GM23338 (cell line): ENCODE data around the gene SIK2.

ENCODE experiments used
- CREB1 ChIP-seq: fragments of 250-450 bp; sonication (Bioruptor Pico); IDR thresholded peaks from 2 replicates; pipeline ENCODE4 v1.5.0; 2020; ENCODE audit warnings: low read depth, mild to moderate bottlenecking, moderate library complexity
- CTCF ChIP-seq, 2 experiments: fragments of 200-600 bp in 1 of 2; sonication (generic) in 1 of 2; conservative IDR thresholded peaks; 2 replicates each; pipeline versions ENCODE4 v1.5.1 to v1.6.1; 2016 to 2017; ENCODE audit warnings: antibody characterized with exemption in 2 of 2, low read depth in 2 of 2, mild to moderate bottlenecking in 2 of 2, moderate library complexity in 1 of 2
- ETS1 ChIP-seq: IDR thresholded peaks from 2 replicates; pipeline ENCODE4 v1.6.1; 2016; ENCODE audit warnings: antibody characterized with exemption
- EZH2 ChIP-seq: fragments of 200-600 bp; sonication (generic); IDR thresholded peaks from one replicate; pipeline ENCODE4 v1.8.0; 2017; ENCODE audit warnings: antibody characterized with exemption, mild to moderate bottlenecking, low read depth; ENCODE audit not compliant: unreplicated experiment
- EZH2phosphoT487 ChIP-seq: fragments of 200-600 bp; sonication (generic); IDR thresholded peaks from one replicate; pipeline ENCODE4 v1.8.1; 2018; ENCODE audit warnings: antibody characterized with exemption; ENCODE audit not compliant: unreplicated experiment
- JUNB ChIP-seq: IDR thresholded peaks from one replicate; pipeline ENCODE4 v1.6.1; 2016; ENCODE audit warnings: antibody characterized with exemption; ENCODE audit not compliant: unreplicated experiment
- NANOG ChIP-seq: IDR thresholded peaks from 2 replicates; pipeline ENCODE4 v1.6.1; 2016; ENCODE audit warnings: antibody characterized with exemption, borderline replicate concordance
- POLR2AphosphoS5 ChIP-seq: IDR thresholded peaks from 2 replicates; pipeline ENCODE4 v1.6.1; 2016; ENCODE audit warnings: antibody characterized with exemption, low read depth
- REST ChIP-seq: IDR thresholded peaks from one replicate; pipeline ENCODE4 v1.6.1; 2018; ENCODE audit warnings: antibody characterized with exemption; ENCODE audit not compliant: unreplicated experiment
- STAT1 ChIP-seq: IDR thresholded peaks from one replicate; pipeline ENCODE4 v1.6.1; 2016; ENCODE audit warnings: antibody characterized with exemption; ENCODE audit not compliant: unreplicated experiment
- ZNF114 ChIP-seq: fragments of 250-450 bp; sonication (Bioruptor Pico); IDR thresholded peaks from 2 replicates; pipeline ENCODE4 v1.5.0; 2020; ENCODE audit warnings: mild to moderate bottlenecking, moderate library complexity
- ZNF331 ChIP-seq: fragments of 250-450 bp; sonication (Bioruptor Pico); IDR thresholded peaks from 2 replicates; pipeline ENCODE4 v1.5.0; 2020; ENCODE audit warnings: low read depth, mild to moderate bottlenecking, moderate library complexity
- ZNF462 ChIP-seq: fragments of 250-450 bp; sonication (Bioruptor Pico); IDR thresholded peaks from 2 replicates; pipeline ENCODE4 v1.5.0; 2020; ENCODE audit warnings: mild to moderate bottlenecking, moderate library complexity

- TF ChIP-seq CTCF (conservative IDR thresholded peaks at IDR 0.05; ENCODE audit: low read depth in 2 of 2) (no peak), POLR2AphosphoS5 (no peak), REST (no peak), JUNB (no peak), EZH2 (no peak), ETS1 (no peak), EZH2phosphoT487 (no peak), CREB1 (CRISPR knock-in tag) (no peak), ZNF462 (no peak), STAT1 (no peak), NANOG (no peak), ZNF331 (CRISPR knock-in tag) (no peak), ZNF114 (CRISPR knock-in tag) (no peak)
Observed at GRCh38 chr11:111555255-111555654, 47.0 kb upstream of the SIK2 start.
